Embryonic facial prominence (tissue), 1 donor: ENCODE results near the gene CARD14.
"Not testable (repeated sequence)": the region's sequence is repeated elsewhere in the genome, so short reads cannot be mapped to it uniquely, and the experiment has no call there.

Experiments
- DNase-seq: peaks from one replicate; pipeline ENCODE4 v3.0.0-alpha.2; 2016; ENCODE audit errors: extremely low spot score

Gene CARD14

DNA sequence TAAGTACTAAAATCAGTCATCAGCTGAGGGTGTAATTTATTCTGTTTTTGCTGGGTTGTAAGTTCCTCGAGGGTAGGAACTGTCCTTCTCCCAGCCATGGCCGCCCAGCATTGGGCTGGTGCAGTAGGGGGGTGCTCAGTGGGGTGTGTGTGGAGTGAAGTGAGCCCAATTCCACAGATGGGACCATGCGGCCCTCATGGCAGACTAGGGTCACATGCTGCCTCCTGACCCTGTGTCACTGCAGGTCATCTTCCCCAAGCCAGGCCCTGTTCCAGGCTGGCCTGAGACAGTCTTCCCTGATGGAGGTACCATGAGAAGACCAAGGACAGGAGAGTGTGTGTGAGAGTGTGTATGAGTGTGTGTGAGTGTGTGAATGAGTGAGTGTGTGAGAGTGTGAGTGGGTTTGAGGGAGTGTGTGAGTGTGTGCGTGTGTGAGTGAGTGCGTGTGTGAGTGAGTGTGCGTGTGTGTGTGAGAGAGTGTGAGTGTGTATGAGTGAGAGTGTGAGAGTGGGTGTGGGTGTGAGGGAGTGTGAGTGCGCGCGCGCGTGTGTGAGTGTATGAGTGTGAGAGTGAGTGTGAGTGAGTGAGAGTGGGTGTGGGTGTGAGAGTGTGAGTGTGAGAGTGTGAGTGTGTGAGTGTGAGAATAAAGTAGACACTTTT lies 54.1 kb downstream of the CARD14 start:
- no peak for DNase-seq

- no peak for DNase-seq
Measured at GRCh38 chr17:80224683-80225082, 54.9 kb downstream of the CARD14 start.

DNA sequence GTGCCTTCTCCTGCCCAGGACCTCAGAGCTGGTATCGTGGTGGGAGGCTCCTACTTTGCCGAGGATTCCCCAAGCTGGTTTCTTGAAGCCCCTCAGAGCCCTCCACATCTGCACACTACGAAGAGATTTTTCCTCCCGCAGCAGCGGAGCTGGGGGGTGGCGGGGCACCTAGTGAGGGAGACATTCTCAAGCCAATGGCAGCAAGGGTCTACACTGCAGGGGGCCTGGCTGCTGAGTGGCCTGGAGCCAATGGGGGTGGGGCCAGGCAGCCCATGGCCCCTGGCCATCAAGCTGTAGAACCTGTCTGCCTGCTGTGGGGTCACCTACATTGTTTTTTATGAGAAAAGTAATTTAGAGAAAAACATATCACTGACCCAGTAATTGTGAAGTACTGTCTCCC lies 55.4 kb downstream of the CARD14 start:
- no peak for DNase-seq

GRCh38 chr17:80227156-80227555 lies 57.3 kb downstream of the CARD14 start:
- no peak for DNase-seq

DNA sequence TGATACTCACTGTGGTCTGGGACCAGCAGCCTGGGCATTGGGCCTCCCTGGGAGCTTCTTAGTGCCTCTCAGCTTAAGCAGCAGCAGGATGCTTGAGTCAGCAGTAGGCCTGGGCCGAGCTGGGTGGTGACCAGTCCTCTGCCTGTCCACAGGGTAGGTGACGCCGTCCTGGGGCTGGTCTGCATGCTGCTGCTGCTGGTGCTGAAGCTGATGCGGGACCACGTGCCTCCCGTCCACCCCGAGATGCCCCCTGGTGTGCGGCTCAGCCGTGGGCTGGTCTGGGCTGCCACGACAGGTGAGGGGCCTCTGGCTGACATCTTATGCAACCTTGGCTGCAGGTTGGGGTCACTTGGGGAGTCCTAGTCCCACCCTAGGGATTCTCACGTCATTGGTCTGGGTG lies 57.8 kb downstream of the CARD14 start:
- DNase-seq: no peak

GRCh38 chr17:80228477-80228876 lies 58.6 kb downstream of the CARD14 start:
- DNase-seq: no peak

DNA sequence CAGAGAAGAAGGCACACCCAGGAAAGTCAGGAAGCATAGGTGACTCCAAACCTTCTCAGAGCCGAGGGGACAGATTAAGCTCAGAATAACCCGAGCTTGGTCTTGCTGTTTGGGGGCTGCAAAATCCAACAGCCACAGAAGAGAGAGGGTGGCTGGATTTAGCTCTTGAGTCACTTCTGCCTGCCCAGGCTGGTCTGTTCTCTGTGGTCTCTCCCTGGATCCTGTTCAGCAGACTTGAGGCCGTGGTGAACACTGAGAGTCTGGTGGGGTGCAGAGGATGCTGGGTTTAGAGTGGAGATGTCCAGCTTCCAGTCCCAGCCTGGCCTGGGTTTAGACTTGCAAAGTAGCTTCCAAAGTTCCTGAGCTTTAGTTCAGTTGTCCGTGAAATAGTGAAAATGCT lies 59.2 kb downstream of the CARD14 start:
- DNase-seq: no peak

DNA sequence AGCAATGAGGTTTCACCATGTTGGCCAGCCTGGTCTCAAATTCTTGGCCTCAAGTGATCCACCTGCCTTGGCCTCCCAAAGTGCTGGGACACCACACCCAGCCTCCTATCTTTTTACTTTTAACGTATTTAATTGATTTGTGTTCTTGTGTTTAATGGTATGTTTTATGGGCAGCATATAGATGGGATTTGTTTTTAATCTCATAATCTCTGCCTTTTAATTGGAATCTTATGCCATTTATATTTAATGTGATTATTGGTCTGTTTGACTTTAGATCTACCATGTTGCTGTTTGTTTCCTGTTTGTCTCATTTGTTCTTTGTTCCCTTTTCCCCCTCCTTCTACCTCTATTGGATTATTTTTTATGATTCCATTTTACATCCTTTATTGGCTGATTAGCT lies 62.6 kb downstream of the CARD14 start:
- DNase-seq: no peak

DNA sequence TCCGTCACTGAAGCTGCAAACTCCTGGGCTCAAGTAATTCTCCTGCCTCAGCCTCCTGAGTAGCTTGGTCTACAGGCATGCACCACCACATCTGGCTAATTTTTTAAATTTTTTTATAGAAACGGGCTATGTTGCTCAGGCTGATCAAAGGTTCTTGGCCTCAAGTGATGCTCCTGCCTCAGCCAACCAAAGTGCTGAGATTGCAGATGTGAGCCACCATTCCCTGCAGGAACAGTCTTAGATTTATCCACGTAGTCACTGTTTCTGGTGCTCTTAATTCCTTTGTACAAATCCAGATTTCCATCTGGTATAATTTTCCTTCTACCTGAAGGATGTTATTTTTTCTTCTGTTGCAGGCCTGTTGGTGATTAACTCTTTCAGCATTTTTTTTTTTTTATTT lies 63.4 kb downstream of the CARD14 start:
- DNase-seq: no peak

DNA sequence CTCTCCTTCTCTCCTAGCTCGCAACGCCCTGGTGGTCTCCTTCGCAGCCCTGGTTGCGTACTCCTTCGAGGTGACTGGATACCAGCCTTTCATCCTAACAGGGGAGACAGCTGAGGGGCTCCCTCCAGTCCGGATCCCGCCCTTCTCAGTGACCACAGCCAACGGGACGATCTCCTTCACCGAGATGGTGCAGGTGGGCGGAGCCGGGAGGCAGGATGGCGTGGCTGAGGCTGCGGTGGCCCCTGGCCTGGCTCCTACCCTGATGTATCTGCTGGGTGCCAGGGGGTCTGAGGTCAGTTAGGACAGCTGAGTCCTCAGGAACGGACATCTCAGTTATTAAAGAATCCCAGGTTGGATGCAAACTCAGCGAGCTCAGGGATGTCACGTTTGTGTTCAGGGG lies 67.1 kb downstream of the CARD14 start:
- no peak for DNase-seq

- no peak for DNase-seq
Measured at GRCh38 chr17:80237386-80237785, 67.6 kb downstream of the CARD14 start.

- no peak for DNase-seq
Measured at GRCh38 chr17:80242505-80242904, 72.7 kb downstream of the CARD14 start.

DNA sequence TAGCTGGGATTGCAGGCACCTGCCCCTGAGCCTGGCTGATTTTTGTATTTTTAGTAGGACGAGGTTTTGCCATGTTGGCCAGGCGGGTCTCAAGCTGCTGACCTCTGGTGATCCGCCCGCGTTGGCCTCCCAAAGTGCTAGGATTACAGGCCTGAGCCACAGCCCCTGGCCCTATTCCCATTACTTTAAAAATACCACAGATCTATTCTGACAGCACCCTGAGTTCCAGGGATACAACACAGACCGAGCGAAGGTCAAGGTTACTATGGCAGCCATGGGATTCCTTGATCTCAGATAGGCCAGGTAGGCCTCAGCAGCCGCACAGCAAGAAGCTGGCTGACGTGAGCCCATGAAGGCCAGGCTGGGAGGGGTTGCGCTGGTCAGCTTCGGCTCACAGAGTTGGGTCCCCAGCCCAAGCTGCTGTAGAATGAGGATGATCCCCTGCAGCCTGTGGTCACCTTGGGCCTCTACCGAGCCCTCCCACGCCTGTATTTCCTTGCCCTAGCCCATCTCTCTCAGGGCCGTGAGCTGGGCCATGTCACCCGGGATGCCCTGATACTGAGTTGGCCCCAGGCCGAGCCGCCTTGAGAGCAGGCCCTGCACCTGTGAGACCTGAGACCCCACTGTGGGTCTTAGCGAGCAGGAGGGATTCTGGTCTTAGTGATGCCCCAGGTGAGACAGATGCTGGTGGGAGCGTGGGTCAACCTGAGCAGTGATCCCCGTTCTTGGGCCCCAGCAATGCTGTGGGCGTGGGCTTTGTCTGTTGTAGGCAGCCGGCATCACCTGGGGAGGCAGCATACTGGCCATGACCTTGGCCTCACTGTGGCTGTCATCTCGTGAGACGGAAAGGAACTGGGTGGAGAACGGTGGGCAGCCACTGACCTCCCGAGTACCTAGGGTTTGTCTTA lies 74.0 kb downstream of the CARD14 start:
- no peak for DNase-seq

DNA sequence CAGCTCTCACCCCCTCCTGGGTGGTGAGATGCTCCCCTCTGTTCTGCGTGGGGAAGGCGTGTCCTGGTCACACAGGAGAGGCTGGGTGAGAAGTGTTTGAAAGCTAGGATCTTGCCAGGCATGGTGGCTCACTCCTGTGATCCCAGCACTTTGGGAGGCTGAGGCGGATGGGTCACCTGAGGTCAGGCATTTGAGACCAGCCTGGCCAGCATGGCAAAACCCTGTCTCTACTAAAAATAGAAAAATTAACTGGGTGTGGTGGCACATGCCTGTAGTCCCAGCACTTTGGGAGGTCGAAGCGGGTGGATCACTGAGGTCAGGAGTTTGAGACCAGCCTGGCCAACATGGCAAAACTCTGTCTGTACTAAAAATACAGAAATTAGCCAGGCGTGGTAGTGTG lies 74.6 kb downstream of the CARD14 start:
- not testable (repeated sequence) for DNase-seq

DNA sequence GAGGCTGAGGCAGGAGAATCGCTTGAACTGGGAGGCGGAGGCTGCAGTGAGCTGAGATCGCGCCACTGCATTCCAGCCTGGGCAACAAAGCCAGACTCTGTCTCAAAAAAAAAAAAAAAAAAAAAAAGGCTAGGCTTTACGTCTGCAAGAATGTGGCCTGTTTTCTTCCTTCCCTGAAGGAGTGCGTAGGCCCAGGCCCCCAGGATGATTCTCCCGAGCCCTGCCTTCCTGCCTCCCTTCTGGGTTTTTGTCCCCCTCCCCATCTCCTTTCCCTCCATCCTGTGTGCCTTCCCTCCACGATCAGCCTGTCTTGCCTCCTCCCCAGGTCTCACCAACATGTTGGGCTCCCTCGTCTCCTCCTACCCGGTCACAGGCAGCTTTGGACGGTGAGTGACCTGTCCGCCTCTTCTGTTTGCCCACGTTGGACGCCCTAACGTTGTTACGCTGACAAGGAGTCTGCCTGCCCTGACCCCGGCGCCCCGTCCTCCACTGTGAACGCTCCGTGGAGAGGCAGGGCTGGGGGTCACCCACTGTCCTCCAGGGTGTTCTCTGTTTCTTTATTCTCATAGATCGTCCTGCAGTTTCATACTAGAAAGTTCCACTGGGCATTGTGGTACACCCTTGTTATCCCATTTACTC lies 75.2 kb downstream of the CARD14 start:
- no peak for DNase-seq

GRCh38 chr17:80245566-80246265 lies 75.9 kb downstream of the CARD14 start:
- DNase-seq: no peak

GRCh38 chr17:80246266-80246681 lies 76.4 kb downstream of the CARD14 start:
- no peak for DNase-seq

- DNase-seq: no peak
Measured at GRCh38 chr17:80246726-80247125, 76.9 kb downstream of the CARD14 start.

- no peak for DNase-seq
Measured at GRCh38 chr17:80247561-80247960, 77.7 kb downstream of the CARD14 start.

- no peak for DNase-seq
Measured at GRCh38 chr17:80248001-80248893, 78.4 kb downstream of the CARD14 start.
